GM12875 (cell line): ENCODE measurements around the gene ERC2.
A peak's percentile ranks its signal among the peaks of the same experiment; 100 is the strongest.

Source experiments
- H3K4me3 ChIP-seq: one replicate; pipeline ENCODE4 v1.5.1; 2011; ENCODE audit warnings: low read depth, low read length, control low read depth
- CTCF ChIP-seq: IDR thresholded peaks from 2 replicates; pipeline ENCODE4 v1.5.1; 2011; ENCODE audit warnings: low read depth, mild to moderate bottlenecking, control low read depth, inconsistent platforms, low read length, moderate library complexity, borderline replicate concordance; ENCODE audit not compliant: insufficient read depth

The ERC2 gene

GRCh38 chr3:55655544-55655943 is 812.7 kb downstream of the ERC2 start:
- no peak overlapping the region for H3K4me3 ChIP-seq
- no peak for TF ChIP-seq CTCF

- no peak overlapping the region for H3K4me3 ChIP-seq
- TF ChIP-seq CTCF = 0 out of 2 replicates have a peak, but pooled peaks have one; percentile 25
Observed at GRCh38 chr3:55654123-55654760, 814.0 kb downstream of the ERC2 start.

GRCh38 chr3:55651011-55651410 is 817.3 kb downstream of the ERC2 start:
- H3K4me3 ChIP-seq = no peak overlapping the region
- TF ChIP-seq CTCF = no peak

GRCh38 chr3:55650011-55650410 is 818.3 kb downstream of the ERC2 start:
- TF ChIP-seq CTCF = no peak
- no peak overlapping the region for H3K4me3 ChIP-seq

GRCh38 chr3:55649554-55649953 is 818.7 kb downstream of the ERC2 start:
- no peak for TF ChIP-seq CTCF
- no peak overlapping the region for H3K4me3 ChIP-seq

GRCh38 chr3:55648591-55649318 is 819.5 kb downstream of the ERC2 start:
- no peak for TF ChIP-seq CTCF
- H3K4me3 ChIP-seq = no peak overlapping the region

GRCh38 chr3:55647670-55648069 is 820.6 kb downstream of the ERC2 start:
- no peak for TF ChIP-seq CTCF
- H3K4me3 ChIP-seq = no peak overlapping the region
